Measurements from ENCODE around the gene CYP27B1. TPM values are rescaled to one million over a fixed set of nuclear protein-coding genes. Genes with fewer than 3 reads are reported as not detected.

Gene CYP27B1
- under 1 TPM in 1 of 2 donors, not detected in 1; 0.72 TPM for total RNA-seq
- 1 to 10 TPM; 1.4 to 1.9 TPM for polyA plus RNA-seq (ENCODE audit: insufficient read length in 2 of 2)
- long read RNA-seq, donor 1: 0 reads
- long read RNA-seq, donor 2: 0 reads
- long read RNA-seq, donor 3: 0 reads
- long read RNA-seq, donor 4, partial matches to known transcripts: 55 of 72 reads
- long read RNA-seq, donor 4, other reads (novel, unspliced or antisense): 17 of 72 reads

- Histone ChIP-seq H3K27ac (ENCODE audit: low read depth, low read length) (no peak within 1 kb of the TSS), H3K4me1 (ENCODE audit: control insufficient read depth, insufficient read depth, low read length) (peaks cover 33% of the 10 kb centered on the region), H3K9me3 (ENCODE audit: control insufficient read depth, insufficient read depth, low read length) (no peaks in the 10 kb centered on the region), H3K36me3 (ENCODE audit: control insufficient read depth, insufficient read depth, low read length) (peaks cover 10% of the 10 kb centered on the region), H3K27me3 (ENCODE audit: control insufficient read depth, insufficient read depth, low read length) (peaks cover 53% of the 10 kb centered on the region), H3K4me3 (ENCODE audit: low read depth, low read length) (no peak within 1 kb of the TSS)
- DNase-seq (ENCODE audit: low read depth in 4 of 6, low spot score in 6 of 6): no peak
- WGBS (ENCODE audit: insufficient coverage): 1% methylated on average over 33 of the region's 38 CpGs
Observed at GRCh38 chr12:57766464-57767304, at the start of gene CYP27B1. Gene CYP27B1, minus strand, starts transcription at chr12:57767078. Its CDS starts 37 bp downstream, at chr12:57767041.

- H3K4me3 ChIP-seq (ENCODE audit: low read depth, low read length): no peak overlapping the region
- H3K9me3 ChIP-seq (ENCODE audit: control insufficient read depth, insufficient read depth, low read length): no peaks in the 10 kb centered on the region
- H3K36me3 ChIP-seq (ENCODE audit: control insufficient read depth, insufficient read depth, low read length): peaks cover 40% of the 10 kb centered on the region
- H3K27ac ChIP-seq (ENCODE audit: low read depth, low read length): no peak overlapping the region
- no peak for DNase-seq (ENCODE audit: low read depth in 4 of 6, low spot score in 6 of 6)
- no peaks in the 10 kb centered on the region for H3K27me3 ChIP-seq (ENCODE audit: control insufficient read depth, insufficient read depth, low read length)
- H3K4me1 ChIP-seq (ENCODE audit: control insufficient read depth, insufficient read depth, low read length): peaks cover 17% of the 10 kb centered on the region
- 58% methylated on average over 2 of the region's 3 CpGs for WGBS (ENCODE audit: insufficient coverage)
Observed at GRCh38 chr12:57816001-57816854, 49.4 kb upstream of the CYP27B1 start.

GRCh38 chr12:57815177-57816000, 48.5 kb upstream of the CYP27B1 start:
- Histone ChIP-seq H3K27ac (ENCODE audit: low read depth, low read length) (no peak overlapping the region), H3K9me3 (ENCODE audit: control insufficient read depth, insufficient read depth, low read length) (no peaks in the 10 kb centered on the region), H3K27me3 (ENCODE audit: control insufficient read depth, insufficient read depth, low read length) (no peaks in the 10 kb centered on the region), H3K4me3 (ENCODE audit: low read depth, low read length) (no peak overlapping the region), H3K36me3 (ENCODE audit: control insufficient read depth, insufficient read depth, low read length) (peaks cover 41% of the 10 kb centered on the region), H3K4me1 (ENCODE audit: control insufficient read depth, insufficient read depth, low read length) (peaks cover 17% of the 10 kb centered on the region)
- WGBS (ENCODE audit: insufficient coverage): 74% methylated on average over 12 of the region's 13 CpGs
- DNase-seq (ENCODE audit: low read depth in 4 of 6, low spot score in 6 of 6): no peak

- no peak overlapping the region for H3K27ac ChIP-seq (ENCODE audit: low read depth, low read length)
- WGBS (ENCODE audit: insufficient coverage): 74% methylated on average over 10 of the region's 17 CpGs
- H3K9me3 ChIP-seq (ENCODE audit: control insufficient read depth, insufficient read depth, low read length): no peaks in the 10 kb centered on the region
- peaks cover 17% of the 10 kb centered on the region for H3K4me1 ChIP-seq (ENCODE audit: control insufficient read depth, insufficient read depth, low read length)
- peaks cover 38% of the 10 kb centered on the region for H3K36me3 ChIP-seq (ENCODE audit: control insufficient read depth, insufficient read depth, low read length)
- no peak overlapping the region for H3K4me3 ChIP-seq (ENCODE audit: low read depth, low read length)
- no peak for DNase-seq (ENCODE audit: low read depth in 4 of 6, low spot score in 6 of 6)
- H3K27me3 ChIP-seq (ENCODE audit: control insufficient read depth, insufficient read depth, low read length): no peaks in the 10 kb centered on the region
Observed at GRCh38 chr12:57813971-57814772, 47.3 kb upstream of the CYP27B1 start.

- no peak overlapping the region for H3K4me3 ChIP-seq (ENCODE audit: low read depth, low read length)
- H3K36me3 ChIP-seq (ENCODE audit: control insufficient read depth, insufficient read depth, low read length): peaks cover 40% of the 10 kb centered on the region
- H3K27ac ChIP-seq (ENCODE audit: low read depth, low read length): no peak overlapping the region
- no peak for DNase-seq (ENCODE audit: low read depth in 4 of 6, low spot score in 6 of 6)
- WGBS (ENCODE audit: insufficient coverage): 95% methylated on average over 14 of the region's 14 CpGs
- H3K4me1 ChIP-seq (ENCODE audit: control insufficient read depth, insufficient read depth, low read length): peaks cover 17% of the 10 kb centered on the region
- H3K27me3 ChIP-seq (ENCODE audit: control insufficient read depth, insufficient read depth, low read length): no peaks in the 10 kb centered on the region
- H3K9me3 ChIP-seq (ENCODE audit: control insufficient read depth, insufficient read depth, low read length): no peaks in the 10 kb centered on the region
Observed at GRCh38 chr12:57813111-57813970, 46.5 kb upstream of the CYP27B1 start.

- Histone ChIP-seq H3K9me3 (ENCODE audit: control insufficient read depth, insufficient read depth, low read length) (no peaks in the 10 kb centered on the region), H3K27ac (ENCODE audit: low read depth, low read length) (no peak overlapping the region), H3K27me3 (ENCODE audit: control insufficient read depth, insufficient read depth, low read length) (no peaks in the 10 kb centered on the region), H3K4me1 (ENCODE audit: control insufficient read depth, insufficient read depth, low read length) (peaks cover 9% of the 10 kb centered on the region), H3K4me3 (ENCODE audit: low read depth, low read length) (no peak overlapping the region), H3K36me3 (ENCODE audit: control insufficient read depth, insufficient read depth, low read length) (peaks cover 53% of the 10 kb centered on the region)
- no peak for DNase-seq (ENCODE audit: low read depth in 4 of 6, low spot score in 6 of 6)
- 98% methylated on average over 5 of the region's 10 CpGs for WGBS (ENCODE audit: insufficient coverage)
Observed at GRCh38 chr12:57811028-57811755, 44.3 kb upstream of the CYP27B1 start.

- Histone ChIP-seq H3K9me3 (ENCODE audit: control insufficient read depth, insufficient read depth, low read length) (no peaks in the 10 kb centered on the region), H3K4me1 (ENCODE audit: control insufficient read depth, insufficient read depth, low read length) (peaks cover 9% of the 10 kb centered on the region), H3K27ac (ENCODE audit: low read depth, low read length) (no peak overlapping the region), H3K27me3 (ENCODE audit: control insufficient read depth, insufficient read depth, low read length) (no peaks in the 10 kb centered on the region), H3K36me3 (ENCODE audit: control insufficient read depth, insufficient read depth, low read length) (peaks cover 53% of the 10 kb centered on the region), H3K4me3 (ENCODE audit: low read depth, low read length) (no peak overlapping the region)
- 97% methylated on average over 5 of the region's 5 CpGs for WGBS (ENCODE audit: insufficient coverage)
- no peak for DNase-seq (ENCODE audit: low read depth in 4 of 6, low spot score in 6 of 6)
Observed at GRCh38 chr12:57810450-57810849, 43.6 kb upstream of the CYP27B1 start.
